ENCODE measurements around the gene ATPAF1.

DNA sequence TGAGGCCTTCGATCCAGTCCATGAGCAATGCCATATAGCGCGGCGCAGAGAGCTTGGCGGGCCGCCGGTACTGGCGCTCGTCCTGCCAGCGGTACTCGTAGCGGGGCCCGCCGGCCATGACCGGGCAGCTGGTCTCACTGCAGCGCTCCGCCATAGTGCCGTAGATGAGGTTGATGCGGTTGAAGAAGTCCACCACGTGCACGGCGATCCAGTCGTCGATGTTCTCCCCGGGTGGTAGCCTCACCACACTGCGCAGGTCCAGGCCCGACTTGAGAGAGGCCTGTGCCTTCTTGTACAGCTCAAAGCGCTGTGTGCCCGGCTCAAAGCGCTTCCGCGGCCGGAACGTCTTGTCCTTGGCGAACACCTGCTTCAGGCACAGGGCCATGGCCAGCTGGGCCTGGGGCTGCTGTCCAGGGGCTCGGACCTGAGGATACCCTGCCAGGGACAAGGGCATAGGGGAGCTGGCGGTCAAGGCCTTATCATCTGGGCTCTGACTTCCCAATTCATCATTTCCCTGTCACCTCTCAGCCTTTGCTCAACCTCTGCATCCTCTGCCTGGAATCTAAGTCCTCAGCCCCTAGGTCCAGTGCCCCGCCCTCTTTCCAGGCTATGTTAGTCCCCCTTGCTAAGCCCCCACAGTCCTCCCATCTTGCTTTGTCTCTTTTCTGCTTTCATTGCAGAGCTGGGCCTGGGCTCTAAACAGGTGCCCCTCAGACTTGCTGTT, 55.1 kb downstream of the ATPAF1 start:
- TF ChIP-seq, protein P1, sequence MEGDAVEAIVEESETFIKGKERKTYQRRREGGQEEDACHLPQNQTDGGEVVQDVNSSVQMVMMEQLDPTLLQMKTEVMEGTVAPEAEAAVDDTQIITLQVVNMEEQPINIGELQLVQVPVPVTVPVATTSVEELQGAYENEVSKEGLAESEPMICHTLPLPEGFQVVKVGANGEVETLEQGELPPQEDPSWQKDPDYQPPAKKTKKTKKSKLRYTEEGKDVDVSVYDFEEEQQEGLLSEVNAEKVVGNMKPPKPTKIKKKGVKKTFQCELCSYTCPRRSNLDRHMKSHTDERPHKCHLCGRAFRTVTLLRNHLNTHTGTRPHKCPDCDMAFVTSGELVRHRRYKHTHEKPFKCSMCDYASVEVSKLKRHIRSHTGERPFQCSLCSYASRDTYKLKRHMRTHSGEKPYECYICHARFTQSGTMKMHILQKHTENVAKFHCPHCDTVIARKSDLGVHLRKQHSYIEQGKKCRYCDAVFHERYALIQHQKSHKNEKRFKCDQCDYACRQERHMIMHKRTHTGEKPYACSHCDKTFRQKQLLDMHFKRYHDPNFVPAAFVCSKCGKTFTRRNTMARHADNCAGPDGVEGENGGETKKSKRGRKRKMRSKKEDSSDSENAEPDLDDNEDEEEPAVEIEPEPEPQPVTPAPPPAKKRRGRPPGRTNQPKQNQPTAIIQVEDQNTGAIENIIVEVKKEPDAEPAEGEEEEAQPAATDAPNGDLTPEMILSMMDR (IDR thresholded peaks at IDR 0.05): no peak
- TF ChIP-seq POLR2A (IDR thresholded peaks at IDR 0.05) (no peak), POLR2AphosphoS5 (IDR thresholded peaks at IDR 0.05) (no peak), EP300 (IDR thresholded peaks at IDR 0.05; ENCODE audit: low read depth) (no peak)

Measured in transverse colon (tissue), 4 donors.